ENCODE results near the gene FADS3. TPM values are rescaled to one million over a fixed set of nuclear protein-coding genes. Genes with fewer than 3 reads are reported as not detected.

Gene FADS3
- total and polyA plus RNA-seq, 12 donors: 54.9 to 217 (median 75.2) TPM

DNA sequence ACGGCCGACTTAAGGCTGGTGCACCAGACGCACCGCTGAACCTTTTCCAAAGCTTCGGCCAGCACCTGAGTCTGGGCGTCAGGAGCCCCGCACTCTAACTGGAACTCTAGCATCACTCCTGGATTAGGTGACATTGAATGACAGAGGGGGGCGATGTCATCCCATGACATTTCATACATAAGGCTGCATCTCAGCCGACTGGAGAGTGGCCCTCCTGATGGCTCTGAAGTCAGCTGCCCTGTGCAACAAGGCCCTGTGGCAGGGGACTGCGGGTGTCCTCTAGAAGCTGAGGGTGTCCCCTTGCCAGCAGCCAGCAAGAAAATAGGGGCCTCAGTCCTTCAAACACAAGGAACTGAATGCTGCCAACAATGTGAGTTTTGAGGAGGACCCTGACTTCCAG lies 10.1 kb upstream of the FADS3 start:
- Histone ChIP-seq H3K27ac (no peak overlapping the region), H3K36me3 (peaks cover 0 to 77% (median 7%) of the 10 kb centered on the region in 9 donors), H3K4me1 (peaks cover 0 to 22% (median 7%) of the 10 kb centered on the region in 9 donors), H3K4me3 (no peak overlapping the region), H3K9me3 (no peaks in the 10 kb centered on the region), H3K27me3 (no peaks in the 10 kb centered on the region)
- no peak for DNase-seq
- intact Hi-C loops (cut with DNase I): loop anchor here in 1 of 10 donors (5.0 kb wide), 1 partner anchor 46 kb away; no protein-coding TSS in a partner anchor
- TF ChIP-seq, protein P1, sequence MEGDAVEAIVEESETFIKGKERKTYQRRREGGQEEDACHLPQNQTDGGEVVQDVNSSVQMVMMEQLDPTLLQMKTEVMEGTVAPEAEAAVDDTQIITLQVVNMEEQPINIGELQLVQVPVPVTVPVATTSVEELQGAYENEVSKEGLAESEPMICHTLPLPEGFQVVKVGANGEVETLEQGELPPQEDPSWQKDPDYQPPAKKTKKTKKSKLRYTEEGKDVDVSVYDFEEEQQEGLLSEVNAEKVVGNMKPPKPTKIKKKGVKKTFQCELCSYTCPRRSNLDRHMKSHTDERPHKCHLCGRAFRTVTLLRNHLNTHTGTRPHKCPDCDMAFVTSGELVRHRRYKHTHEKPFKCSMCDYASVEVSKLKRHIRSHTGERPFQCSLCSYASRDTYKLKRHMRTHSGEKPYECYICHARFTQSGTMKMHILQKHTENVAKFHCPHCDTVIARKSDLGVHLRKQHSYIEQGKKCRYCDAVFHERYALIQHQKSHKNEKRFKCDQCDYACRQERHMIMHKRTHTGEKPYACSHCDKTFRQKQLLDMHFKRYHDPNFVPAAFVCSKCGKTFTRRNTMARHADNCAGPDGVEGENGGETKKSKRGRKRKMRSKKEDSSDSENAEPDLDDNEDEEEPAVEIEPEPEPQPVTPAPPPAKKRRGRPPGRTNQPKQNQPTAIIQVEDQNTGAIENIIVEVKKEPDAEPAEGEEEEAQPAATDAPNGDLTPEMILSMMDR (IDR thresholded peaks at IDR 0.05): no peak
- WGBS, 2 donors: 88 to 93% methylated on average over 10 of the region's 10 CpGs
- ATAC-seq: no peak

DNA sequence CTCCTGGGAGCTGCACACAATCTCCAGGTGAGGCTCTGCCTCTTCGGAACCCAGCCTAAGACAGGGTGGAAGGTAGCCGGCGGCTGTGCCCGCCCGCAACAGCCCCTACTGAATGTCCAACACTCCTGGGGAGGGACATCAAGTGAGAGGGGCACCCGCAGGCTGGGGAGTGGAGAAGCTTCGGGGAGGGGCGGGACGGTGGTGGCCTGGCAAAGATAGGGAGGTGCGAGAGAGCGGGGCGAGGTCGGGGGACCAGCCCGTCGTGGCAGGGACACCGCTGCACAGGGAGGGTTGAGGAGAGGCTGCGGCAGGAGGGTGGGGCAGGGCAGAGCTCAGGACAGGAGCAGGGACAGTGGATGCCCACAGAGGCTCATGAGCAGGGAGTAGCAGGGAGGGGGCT lies 8.9 kb upstream of the FADS3 start:
- peaks cover 0 to 22% (median 9%) of the 10 kb centered on the region in 9 donors for H3K4me1 ChIP-seq
- TF ChIP-seq, protein P1 (IDR thresholded peaks at IDR 0.05): no peak
- 92 to 96% methylated on average over 17 of the region's 17 CpGs for WGBS, 2 donors
- H3K4me3 ChIP-seq: no peak overlapping the region
- H3K27ac ChIP-seq: peak overlapping the region in 1 of 10 donors; percentile 61
- H3K9me3 ChIP-seq: no peaks in the 10 kb centered on the region
- H3K36me3 ChIP-seq: peaks cover 0 to 70% (median 7%) of the 10 kb centered on the region in 9 donors
- no peaks in the 10 kb centered on the region for H3K27me3 ChIP-seq
- intact Hi-C loops (cut with DNase I): loop anchor here in 1 of 10 donors (5.0 kb wide), 1 partner anchor 47 kb away; no protein-coding TSS in a partner anchor
- DNase-seq (no peak), ATAC-seq (no peak)

DNA sequence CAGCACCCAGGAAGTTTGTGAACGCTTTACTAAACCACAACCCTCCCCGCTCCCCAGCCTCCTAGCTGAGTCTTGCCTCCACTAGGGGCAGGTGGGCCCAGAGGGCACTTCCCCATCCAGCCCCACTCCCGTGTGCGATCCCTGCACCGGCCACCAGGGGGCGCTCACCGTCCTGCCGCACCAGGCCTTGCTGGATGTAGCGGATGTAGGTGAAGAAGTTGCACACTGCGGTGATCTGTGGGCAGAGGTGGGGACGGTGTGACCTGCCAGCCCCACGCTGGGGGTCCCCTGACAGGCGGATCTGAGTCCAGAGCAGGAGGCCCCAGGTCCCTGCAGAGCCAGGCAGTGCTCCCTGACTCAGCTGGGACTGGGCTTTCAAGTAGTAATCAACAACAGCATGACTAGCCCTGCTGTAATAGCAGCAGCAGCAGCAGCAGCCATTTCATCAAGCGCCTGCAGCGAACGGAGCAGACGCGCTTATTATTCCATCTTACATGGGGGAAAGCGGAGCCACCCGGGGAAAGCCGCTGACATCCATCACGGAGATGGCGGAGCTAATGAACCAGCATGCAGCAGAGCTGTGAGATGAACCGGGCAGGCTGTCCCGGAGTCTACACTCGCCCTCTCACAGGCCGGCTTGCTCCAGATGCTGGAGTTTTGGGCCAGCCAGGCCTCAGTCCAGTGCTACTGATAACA lies 7.9 kb upstream of the FADS3 start:
- peaks cover 0 to 62% (median 7%) of the 10 kb centered on the region in 9 donors for H3K36me3 ChIP-seq
- H3K27ac ChIP-seq: peak overlapping the region in 6 of 10 donors; percentile 2 to 61 (median 42)
- 41 to 46% methylated on average over 27 of the region's 27 CpGs for WGBS, 2 donors

DNA sequence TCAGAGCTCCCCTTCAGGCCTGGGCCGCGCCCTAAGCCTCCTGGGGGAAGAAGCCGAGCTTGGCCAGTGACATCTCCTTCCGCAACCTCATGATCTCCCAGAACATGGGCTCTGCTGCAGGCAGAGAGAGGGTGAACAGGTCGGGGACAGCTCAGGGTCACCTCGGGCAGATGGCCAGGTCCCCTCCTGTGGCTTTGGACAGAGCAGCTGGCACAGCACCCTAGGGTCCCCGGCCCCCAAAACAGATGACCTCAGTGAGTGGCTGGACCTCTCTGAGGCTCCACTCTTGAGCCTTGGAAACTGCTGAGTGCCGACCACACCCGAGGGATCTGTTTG lies 6.9 kb upstream of the FADS3 start:
- H3K4me3 ChIP-seq: no peak overlapping the region
- peak overlapping the region in 6 of 10 donors; percentile 5 to 55 (median 31) for H3K27ac ChIP-seq
- WGBS, 2 donors: 85 to 90% methylated on average over 9 of the region's 9 CpGs
- H3K4me1 ChIP-seq: peaks cover 0 to 23% (median 10%) of the 10 kb centered on the region in 9 donors
- H3K36me3 ChIP-seq: peaks cover 0 to 56% (median 0%) of the 10 kb centered on the region in 9 donors
- DNase-seq (no peak), ATAC-seq (peak in 2 of 8 donors; percentile 7 to 14)
- H3K27me3 ChIP-seq: no peaks in the 10 kb centered on the region
- TF ChIP-seq, protein P1 (IDR thresholded peaks at IDR 0.05): no peak
- intact Hi-C loops (cut with DNase I): loop anchor here (1.0 to 10.0 kb wide), 9 partner anchors 49 to 211 kb away; no protein-coding TSS in a partner anchor
- H3K9me3 ChIP-seq: no peaks in the 10 kb centered on the region

More for the DNA sequence above, 7.9 kb upstream of the FADS3 start:
- no peaks in the 10 kb centered on the region for H3K27me3 ChIP-seq
- no peak overlapping the region for H3K4me3 ChIP-seq
- peaks cover 0 to 22% (median 10%) of the 10 kb centered on the region in 9 donors for H3K4me1 ChIP-seq
- ATAC-seq (peak; percentile 67 to 87 (median 82)), DNase-seq (peak; percentile 84 to 88)
- no peaks in the 10 kb centered on the region for H3K9me3 ChIP-seq
- intact Hi-C loops (cut with DNase I): loop anchor here (1.0 to 10.0 kb wide), 10 partner anchors 48 to 210 kb away; no protein-coding TSS in a partner anchor
- TF ChIP-seq, protein P1 (IDR thresholded peaks at IDR 0.05): peak; percentile 98 to 100 (median 100)
